Measurements from ENCODE around the gene ICAM3.
A peak's percentile ranks its signal among the peaks of the same experiment; 100 is the strongest.
"Not testable (repeated sequence)": the region's sequence is repeated elsewhere in the genome, so short reads cannot be mapped to it uniquely, and the experiment has no call there.

The ICAM3 gene

DNA sequence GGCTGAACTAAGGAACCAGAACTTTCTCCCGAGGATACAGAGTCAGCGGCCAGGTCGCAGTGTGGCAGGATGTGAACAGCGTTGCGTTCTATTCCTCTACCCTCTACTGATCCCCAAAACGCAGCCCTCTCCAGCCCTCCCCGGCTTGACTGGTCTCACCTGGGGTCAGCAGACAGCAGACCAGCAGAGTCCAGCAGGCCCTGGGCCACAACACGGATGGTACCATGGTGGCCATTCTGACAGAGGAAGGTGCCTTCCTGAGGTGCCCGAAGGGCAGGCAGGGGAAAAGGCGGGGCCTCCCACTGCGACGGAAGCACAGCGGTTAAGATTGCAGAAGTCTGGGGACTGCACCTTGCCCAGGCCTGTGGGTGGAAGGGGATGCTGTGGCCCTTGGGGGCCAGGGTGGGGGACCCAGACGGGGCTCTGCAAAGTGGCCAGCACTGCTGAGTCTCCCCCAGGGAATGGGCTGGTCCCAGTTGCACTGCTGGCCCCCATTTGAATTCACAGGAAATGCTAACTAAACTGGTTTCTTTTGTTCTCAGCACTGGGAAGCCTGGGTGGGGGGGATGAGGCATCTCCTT lies at the start of gene ICAM3:
Gene ICAM3 (minus strand): TSS at position 245 of the 581 bp plus-strand sequence. CDS start 10 bp downstream, at position 235.
- DNase-seq = no peak

- DNase-seq = peak; percentile 38
Observed at GRCh38 chr19:10388957-10389356, 49.5 kb upstream of the ICAM3 start.

DNA sequence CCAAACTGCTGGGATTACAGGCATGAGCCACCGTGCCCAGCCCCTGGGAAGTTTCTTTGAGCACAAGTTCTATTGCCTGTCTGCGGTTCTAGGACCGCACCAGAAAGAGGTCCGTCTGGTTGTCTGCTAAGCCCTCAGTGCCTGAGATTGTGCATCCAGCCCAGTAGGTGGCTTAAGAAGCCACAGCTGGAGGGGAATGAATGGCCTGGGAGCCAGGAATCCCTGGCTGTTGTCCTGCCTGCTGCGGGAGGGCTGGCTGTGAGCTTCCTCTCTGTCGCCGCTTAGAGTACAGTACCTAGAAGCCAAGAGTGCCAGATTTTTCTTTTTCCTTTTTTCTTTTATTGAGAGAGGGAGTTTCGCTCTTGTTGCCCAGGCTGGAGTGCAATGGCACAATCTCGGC lies 45.2 kb upstream of the ICAM3 start:
- no peak for DNase-seq

- not testable (repeated sequence) for DNase-seq
Observed at GRCh38 chr19:10383223-10383499, 43.7 kb upstream of the ICAM3 start.

GRCh38 chr19:10380313-10381102 lies 41.1 kb upstream of the ICAM3 start, which contains the start of gene TYK2:
TSS of gene TYK2 (minus strand) at chr19:10380572. CDS start at chr19:10378406, 2,166 bp downstream.
- DNase-seq = peak; percentile 97

DNA sequence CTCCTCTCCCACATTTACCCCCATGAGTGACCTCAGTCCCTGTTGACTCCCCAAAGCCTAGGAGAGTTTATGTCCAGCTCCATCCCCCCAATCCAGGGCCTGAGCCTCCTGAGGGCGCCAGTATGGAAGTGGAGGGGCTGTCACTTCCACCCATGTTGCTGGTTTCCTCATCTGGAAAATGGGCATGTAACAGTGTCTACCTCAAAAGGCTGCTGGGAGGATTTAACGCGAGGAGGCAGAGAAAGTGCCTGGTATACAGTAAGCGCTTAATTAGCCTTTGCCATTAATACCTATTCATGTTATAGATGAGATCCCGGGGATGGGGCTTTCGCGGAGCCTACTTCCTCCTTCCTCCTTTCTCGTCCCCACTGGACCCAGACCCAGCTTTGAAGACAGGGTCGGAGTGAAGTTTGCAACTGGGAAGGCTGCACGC lies 40.5 kb upstream of the ICAM3 start:
- DNase-seq = no peak

DNA sequence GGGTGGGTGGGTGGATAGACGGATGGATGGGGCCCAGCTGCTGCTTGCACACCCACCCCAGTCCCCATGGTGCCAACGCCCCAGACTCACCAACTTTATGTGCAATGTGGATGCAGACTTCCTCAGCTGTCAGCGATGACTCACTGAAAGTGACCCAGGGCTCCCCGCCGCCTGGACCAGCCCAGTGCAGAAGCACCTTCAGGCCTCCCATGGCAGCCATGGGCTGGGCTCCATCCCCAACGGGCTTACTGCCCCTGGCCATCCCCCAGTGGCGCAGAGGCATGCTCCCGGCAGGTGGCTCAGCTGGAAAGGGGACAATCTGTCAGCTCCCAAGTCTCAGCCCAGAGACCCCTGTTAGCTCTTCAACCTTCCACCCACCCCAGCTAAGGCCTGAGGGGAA lies 38.7 kb upstream of the ICAM3 start:
- no peak for DNase-seq

GRCh38 chr19:10377140-10377640 lies 37.8 kb upstream of the ICAM3 start:
- not testable (repeated sequence) for DNase-seq

GRCh38 chr19:10374931-10375330 lies 35.5 kb upstream of the ICAM3 start:
- no peak for DNase-seq

DNA sequence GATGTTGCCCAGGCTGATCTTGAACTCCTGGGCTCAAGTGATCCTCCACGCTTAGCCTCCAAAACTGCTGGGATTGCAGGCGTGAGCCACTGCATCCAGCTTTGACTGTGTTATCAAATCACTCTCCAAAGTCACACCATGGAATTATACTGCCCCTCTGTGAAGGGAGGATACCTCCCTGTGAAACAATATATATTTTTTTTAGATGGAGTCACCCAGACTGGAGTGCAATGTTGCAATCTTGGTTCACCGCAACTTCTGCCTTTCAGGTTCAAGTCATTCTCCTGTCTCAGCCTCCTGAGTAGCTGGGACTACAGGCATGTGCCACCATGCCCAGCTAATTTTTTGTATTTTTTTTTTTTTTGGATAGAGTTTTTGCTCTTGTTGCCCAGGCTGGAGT lies 33.3 kb upstream of the ICAM3 start:
- DNase-seq = no peak

- no peak for DNase-seq
Observed at GRCh38 chr19:10368101-10368803, 28.8 kb upstream of the ICAM3 start.

- not testable (repeated sequence) for DNase-seq
Observed at GRCh38 chr19:10366950-10367512, 27.6 kb upstream of the ICAM3 start.

DNA sequence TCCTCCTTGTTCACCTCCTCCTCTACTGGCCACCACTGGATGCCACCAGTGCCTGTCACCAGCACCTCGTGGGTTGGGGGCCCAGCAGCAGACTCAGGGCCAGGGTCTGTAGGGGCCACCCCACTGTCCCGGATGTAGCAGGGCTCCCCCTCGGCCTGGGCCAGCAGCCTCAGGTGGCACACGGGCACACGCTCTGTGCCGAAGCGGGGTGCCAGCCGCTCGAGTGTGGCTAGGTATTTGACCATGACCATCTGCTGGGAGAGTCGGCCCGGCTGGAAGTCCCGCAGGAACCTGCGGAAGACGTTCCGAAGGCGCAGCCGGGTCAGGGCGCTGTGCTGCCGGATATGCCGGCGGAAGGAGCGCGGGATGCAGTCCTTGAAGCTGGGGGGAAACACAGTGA lies 26.1 kb upstream of the ICAM3 start:
- DNase-seq = no peak

DNA sequence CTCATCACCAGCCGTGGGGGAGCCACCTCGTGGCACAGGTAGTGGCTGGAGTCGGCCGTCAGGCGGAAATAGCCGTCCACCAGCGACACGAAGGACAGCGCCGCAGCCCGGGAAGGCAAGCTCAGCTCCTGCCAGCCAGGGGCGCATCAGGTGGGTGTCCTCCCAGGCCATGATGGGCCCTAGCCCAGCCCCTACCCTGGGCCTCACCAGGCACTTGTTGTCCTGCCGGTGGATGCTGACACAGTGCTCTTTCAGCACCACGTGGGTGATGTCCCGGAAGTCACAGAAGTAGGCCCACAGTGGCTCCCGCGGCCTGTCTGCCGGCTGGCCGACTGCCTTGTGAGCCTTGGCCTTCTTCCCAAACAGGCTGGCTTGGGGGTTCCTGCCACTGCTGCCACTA lies 25.2 kb upstream of the ICAM3 start:
- no peak for DNase-seq

- no peak for DNase-seq
Observed at GRCh38 chr19:10363789-10364281, 24.4 kb upstream of the ICAM3 start.

- DNase-seq = no peak
Observed at GRCh38 chr19:10362259-10362658, 22.8 kb upstream of the ICAM3 start.

GRCh38 chr19:10361569-10362011 lies 22.2 kb upstream of the ICAM3 start:
- no peak for DNase-seq

DNA sequence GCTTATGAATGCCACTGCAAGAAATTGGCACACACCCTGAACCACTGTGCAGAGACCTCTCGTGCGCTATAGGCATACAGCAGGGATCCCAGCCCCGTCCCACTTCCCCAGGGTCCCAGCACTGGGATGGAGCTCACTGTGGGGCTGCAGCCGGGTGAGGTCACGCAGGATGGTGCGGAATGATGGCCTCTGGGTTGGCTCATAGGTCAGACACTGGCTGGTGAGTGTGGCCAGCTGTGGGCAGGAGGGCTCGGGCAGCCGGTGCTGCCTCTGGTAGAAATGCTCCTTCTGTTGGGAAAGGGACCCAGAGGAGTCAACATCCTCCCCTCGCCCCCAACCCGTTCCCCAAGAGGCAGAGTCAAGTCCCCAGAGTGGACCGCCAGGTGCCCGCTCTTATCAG lies 17.0 kb upstream of the ICAM3 start:
- DNase-seq = no peak

DNA sequence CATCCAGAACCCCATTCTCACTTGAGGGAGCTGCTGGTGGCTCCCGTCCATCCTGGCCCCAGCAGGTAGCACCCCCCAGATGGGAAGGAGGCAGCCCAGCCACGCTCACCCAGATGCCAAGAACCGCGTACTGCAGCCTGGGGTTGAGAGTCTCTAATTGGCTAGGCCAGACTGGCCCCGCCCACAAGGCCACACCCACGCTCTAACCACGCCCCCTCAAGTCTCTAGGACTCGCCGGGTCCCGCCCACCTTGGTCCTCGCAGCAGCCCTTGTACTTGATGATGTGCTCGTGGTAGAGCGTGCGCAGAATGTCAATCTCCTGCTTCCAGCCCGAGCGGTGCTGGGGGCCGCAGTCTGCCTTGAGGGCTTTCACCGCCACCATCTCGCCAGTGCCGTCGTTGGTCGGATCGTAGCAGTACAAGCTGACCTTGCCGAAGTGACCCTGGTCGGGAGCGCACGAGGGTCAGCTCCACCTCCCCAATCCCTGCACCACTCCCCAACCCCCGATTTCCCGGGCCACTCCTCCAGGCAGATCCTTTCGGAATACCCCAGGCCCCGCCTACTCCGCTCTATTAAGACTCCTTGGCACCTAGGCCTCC lies 14.5 kb upstream of the ICAM3 start:
- peak; percentile 1 for DNase-seq

GRCh38 chr19:10352764-10353671 lies 13.6 kb upstream of the ICAM3 start:
- no peak for DNase-seq

- no peak for DNase-seq
Observed at GRCh38 chr19:10346509-10346908, 7.1 kb upstream of the ICAM3 start.

GRCh38 chr19:10344780-10345179 lies 5.4 kb upstream of the ICAM3 start:
- no peak for DNase-seq

Data from SHP77 treated with DMSO at 0.1 percent for 48 hours (cell line).